Stimulated activated effector memory CD8-positive, alpha-beta T cell treated with anti-CD3 and anti-CD28 coated beads, Interleukin-12 subunit alpha, Interleukin-12 subunit beta, amount 100 ng/mL, for 72 hours (primary cell): ENCODE results near the gene TMEFF1.

Experiments used
- ATAC-seq: fragments of 150-1000 bp; cut with Tn5 transposase; 2 replicates; pipeline ENCODE4 v1.10.0; 2021
- DNase-seq, 2 donors: peaks; one replicate each; pipeline ENCODE4 v3.0.0; 2021 to 2022; ENCODE audit warnings: low spot score in 2 of 2
- H3K27ac Mint-ChIP-seq: one replicate; pipeline ENCODE4 v1.8.0; 2022; ENCODE audit warnings: mild to moderate bottlenecking, mixed read lengths
- H3K36me3 Mint-ChIP-seq: one replicate; pipeline ENCODE4 v1.8.0; 2022; ENCODE audit warnings: mild to moderate bottlenecking, mixed read lengths
- H3K4me1 Mint-ChIP-seq: one replicate; pipeline ENCODE4 v1.8.0; 2022; ENCODE audit warnings: mixed read lengths
- H3K4me3 Mint-ChIP-seq: one replicate; pipeline ENCODE4 v1.8.0; 2022; ENCODE audit warnings: mild to moderate bottlenecking, mixed read lengths
- H3K9me3 Mint-ChIP-seq: one replicate; pipeline ENCODE4 v1.8.0; 2022; ENCODE audit warnings: mixed read lengths

TMEFF1 gene

GRCh38 chr9:100591139-100591538, 118.2 kb downstream of the TMEFF1 start:
- Mint-ChIP-seq H3K27ac (no peak overlapping the region), H3K9me3 (no peaks in the 10 kb centered on the region), H3K4me1 (peaks cover 6% of the 10 kb centered on the region), H3K36me3 (no peaks in the 10 kb centered on the region), H3K4me3 (no peak overlapping the region)
- ATAC-seq (no peak), DNase-seq (no peak)

- Mint-ChIP-seq H3K9me3 (no peaks in the 10 kb centered on the region), H3K4me3 (no peak overlapping the region), H3K4me1 (peaks cover 7% of the 10 kb centered on the region), H3K36me3 (no peaks in the 10 kb centered on the region), H3K27ac (no peak overlapping the region)
- DNase-seq (no peak), ATAC-seq (no peak)
Measured at GRCh38 chr9:100591639-100592412, 118.9 kb downstream of the TMEFF1 start.

GRCh38 chr9:100595391-100596199, 122.6 kb downstream of the TMEFF1 start:
- ATAC-seq (peak; percentile 31), DNase-seq (no peak)
- H3K9me3 Mint-ChIP-seq, result no peaks in the 10 kb centered on the region
- H3K27ac Mint-ChIP-seq, result no peak overlapping the region
- H3K4me3 Mint-ChIP-seq, result no peak overlapping the region
- H3K4me1 Mint-ChIP-seq, result peaks cover 27% of the 10 kb centered on the region
- no peaks in the 10 kb centered on the region for H3K36me3 Mint-ChIP-seq

GRCh38 chr9:100597236-100597635, 124.3 kb downstream of the TMEFF1 start:
- no peaks in the 10 kb centered on the region for H3K36me3 Mint-ChIP-seq
- H3K27ac Mint-ChIP-seq, result no peak overlapping the region
- H3K4me1 Mint-ChIP-seq, result peaks cover 27% of the 10 kb centered on the region
- no peaks in the 10 kb centered on the region for H3K9me3 Mint-ChIP-seq
- H3K4me3 Mint-ChIP-seq, result peak overlapping the region; percentile 50
- no peak for ATAC-seq
- no peak for DNase-seq

GRCh38 chr9:100598641-100599145, 125.7 kb downstream of the TMEFF1 start:
- DNase-seq (peak; percentile 59 to 85), ATAC-seq (peak; percentile 84)
- Mint-ChIP-seq H3K27ac (peak overlapping the region; percentile 14), H3K4me1 (peaks cover 27% of the 10 kb centered on the region), H3K36me3 (no peaks in the 10 kb centered on the region), H3K4me3 (peak overlapping the region; percentile 50), H3K9me3 (no peaks in the 10 kb centered on the region)

GRCh38 chr9:100600521-100601079, 127.7 kb downstream of the TMEFF1 start:
- H3K4me3 Mint-ChIP-seq, result no peak overlapping the region
- DNase-seq (no peak), ATAC-seq (no peak)
- H3K9me3 Mint-ChIP-seq, result no peaks in the 10 kb centered on the region
- H3K27ac Mint-ChIP-seq, result no peak overlapping the region
- no peaks in the 10 kb centered on the region for H3K36me3 Mint-ChIP-seq
- peaks cover 26% of the 10 kb centered on the region for H3K4me1 Mint-ChIP-seq

- H3K4me1 Mint-ChIP-seq, result peaks cover 20% of the 10 kb centered on the region
- ATAC-seq, result peak; percentile 47
- H3K4me3 Mint-ChIP-seq, result no peak overlapping the region
- H3K27ac Mint-ChIP-seq, result no peak overlapping the region
- H3K36me3 Mint-ChIP-seq, result no peaks in the 10 kb centered on the region
- H3K9me3 Mint-ChIP-seq, result no peaks in the 10 kb centered on the region
- DNase-seq, result no peak
Measured at GRCh38 chr9:100601216-100601615, 128.3 kb downstream of the TMEFF1 start.

- Mint-ChIP-seq H3K9me3 (no peaks in the 10 kb centered on the region), H3K4me1 (peaks cover 20% of the 10 kb centered on the region), H3K4me3 (no peak overlapping the region), H3K36me3 (no peaks in the 10 kb centered on the region), H3K27ac (no peak overlapping the region)
- DNase-seq (no peak), ATAC-seq (no peak)
Measured at GRCh38 chr9:100602342-100602801, 129.4 kb downstream of the TMEFF1 start.

GRCh38 chr9:100605405-100605804, 132.5 kb downstream of the TMEFF1 start:
- H3K4me1 Mint-ChIP-seq, result no peaks in the 10 kb centered on the region
- H3K4me3 Mint-ChIP-seq, result no peak overlapping the region
- DNase-seq, result no peak
- H3K27ac Mint-ChIP-seq, result no peak overlapping the region
- no peaks in the 10 kb centered on the region for H3K36me3 Mint-ChIP-seq
- H3K9me3 Mint-ChIP-seq, result no peaks in the 10 kb centered on the region
- ATAC-seq, result no peak

GRCh38 chr9:100619194-100619593, 146.2 kb downstream of the TMEFF1 start:
- Mint-ChIP-seq H3K27ac (no peak overlapping the region), H3K4me3 (no peak overlapping the region), H3K36me3 (no peaks in the 10 kb centered on the region), H3K4me1 (no peaks in the 10 kb centered on the region), H3K9me3 (peaks cover 6% of the 10 kb centered on the region)
- DNase-seq, result no peak
- no peak for ATAC-seq

- ATAC-seq (peak; percentile 37), DNase-seq (no peak)
- Mint-ChIP-seq H3K36me3 (no peaks in the 10 kb centered on the region), H3K4me3 (no peak overlapping the region), H3K9me3 (peaks cover 6% of the 10 kb centered on the region), H3K27ac (no peak overlapping the region), H3K4me1 (no peaks in the 10 kb centered on the region)
Measured at GRCh38 chr9:100619665-100620064, 146.7 kb downstream of the TMEFF1 start.

- DNase-seq (no peak), ATAC-seq (no peak)
- Mint-ChIP-seq H3K27ac (no peak overlapping the region), H3K4me1 (no peaks in the 10 kb centered on the region), H3K4me3 (no peak overlapping the region), H3K36me3 (no peaks in the 10 kb centered on the region), H3K9me3 (peaks cover 6% of the 10 kb centered on the region)
Measured at GRCh38 chr9:100623969-100624368, 151.0 kb downstream of the TMEFF1 start.

- no peak overlapping the region for H3K4me3 Mint-ChIP-seq
- no peaks in the 10 kb centered on the region for H3K36me3 Mint-ChIP-seq
- H3K27ac Mint-ChIP-seq, result no peak overlapping the region
- no peaks in the 10 kb centered on the region for H3K4me1 Mint-ChIP-seq
- no peak for ATAC-seq
- peaks cover 6% of the 10 kb centered on the region for H3K9me3 Mint-ChIP-seq
- no peak for DNase-seq
Measured at GRCh38 chr9:100626949-100627348, 154.0 kb downstream of the TMEFF1 start.
